ENCODE data around the gene PFN4. TPM values are rescaled to one million over a fixed set of nuclear protein-coding genes. Genes with fewer than 3 reads are reported as not detected.

The PFN4 gene
- total RNA-seq, 1 donor from 2014 or later = 1.4 TPM

GRCh38 chr2:24123922-24124580, 917 bp upstream of the PFN4 start:
- TF ChIP-seq CTCF (IDR thresholded peaks at IDR 0.05) = no peak
- H3K36me3 Mint-ChIP-seq (ENCODE audit: low read depth) = no peaks in the 10 kb centered on the region
- H3K9me3 Mint-ChIP-seq (ENCODE audit: low read depth) = no peaks in the 10 kb centered on the region
- H3K27ac Mint-ChIP-seq (ENCODE audit: unreplicated experiment) = peak overlapping the region; percentile 97
- no peaks in the 10 kb centered on the region for H3K27me3 Mint-ChIP-seq (ENCODE audit: low read depth)
- DNase-seq (ENCODE audit: low spot score) = no peak
- peak overlapping the region; percentile 81 for H3K4me3 Mint-ChIP-seq (ENCODE audit: unreplicated experiment)
- peaks cover 21% of the 10 kb centered on the region for H3K4me1 Mint-ChIP-seq (ENCODE audit: low read depth)

- TF ChIP-seq CTCF (IDR thresholded peaks at IDR 0.05) = no peak
- DNase-seq (ENCODE audit: low spot score) = no peak
- peaks cover 27% of the 10 kb centered on the region for H3K4me1 Mint-ChIP-seq (ENCODE audit: low read depth)
- peak overlapping the region; percentile 83 for H3K4me3 Mint-ChIP-seq (ENCODE audit: unreplicated experiment)
- peak overlapping the region; percentile 90 for H3K27ac Mint-ChIP-seq (ENCODE audit: unreplicated experiment)
- no peaks in the 10 kb centered on the region for H3K36me3 Mint-ChIP-seq (ENCODE audit: low read depth)
- no peaks in the 10 kb centered on the region for H3K27me3 Mint-ChIP-seq (ENCODE audit: low read depth)
- H3K9me3 Mint-ChIP-seq (ENCODE audit: low read depth) = no peaks in the 10 kb centered on the region
Measured at GRCh38 chr2:24122366-24123194, 554 bp downstream of the PFN4 start.

GRCh38 chr2:24121469-24121868, 1.7 kb downstream of the PFN4 start:
- Mint-ChIP-seq H3K36me3 (ENCODE audit: low read depth) (no peaks in the 10 kb centered on the region), H3K27ac (ENCODE audit: unreplicated experiment) (no peak overlapping the region), H3K4me3 (ENCODE audit: unreplicated experiment) (no peak overlapping the region), H3K27me3 (ENCODE audit: low read depth) (no peaks in the 10 kb centered on the region), H3K9me3 (ENCODE audit: low read depth) (no peaks in the 10 kb centered on the region), H3K4me1 (ENCODE audit: low read depth) (peaks cover 27% of the 10 kb centered on the region)
- DNase-seq (ENCODE audit: low spot score) = no peak
- no peak for TF ChIP-seq CTCF (IDR thresholded peaks at IDR 0.05)

- no peaks in the 10 kb centered on the region for H3K9me3 Mint-ChIP-seq (ENCODE audit: low read depth)
- no peak for DNase-seq (ENCODE audit: low spot score)
- H3K27ac Mint-ChIP-seq (ENCODE audit: unreplicated experiment) = no peak overlapping the region
- no peaks in the 10 kb centered on the region for H3K27me3 Mint-ChIP-seq (ENCODE audit: low read depth)
- H3K4me3 Mint-ChIP-seq (ENCODE audit: unreplicated experiment) = no peak overlapping the region
- H3K36me3 Mint-ChIP-seq (ENCODE audit: low read depth) = no peaks in the 10 kb centered on the region
- peaks cover 27% of the 10 kb centered on the region for H3K4me1 Mint-ChIP-seq (ENCODE audit: low read depth)
- no peak for TF ChIP-seq CTCF (IDR thresholded peaks at IDR 0.05)
Measured at GRCh38 chr2:24121066-24121465, 2.1 kb downstream of the PFN4 start.

- DNase-seq (ENCODE audit: low spot score) = no peak
- Mint-ChIP-seq H3K9me3 (ENCODE audit: low read depth) (peaks cover 9% of the 10 kb centered on the region), H3K36me3 (ENCODE audit: low read depth) (peaks cover 6% of the 10 kb centered on the region), H3K4me3 (ENCODE audit: unreplicated experiment) (no peak overlapping the region), H3K4me1 (ENCODE audit: low read depth) (peaks cover 20% of the 10 kb centered on the region), H3K27me3 (ENCODE audit: low read depth) (no peaks in the 10 kb centered on the region), H3K27ac (ENCODE audit: unreplicated experiment) (no peak overlapping the region)
- TF ChIP-seq CTCF (IDR thresholded peaks at IDR 0.05) = no peak
Measured at GRCh38 chr2:24117902-24118301, 5.2 kb downstream of the PFN4 start.

Measured in chondrocyte (in vitro differentiated cells).